ENCODE data around the gene INPP5J. TPM values are rescaled to one million over a fixed set of nuclear protein-coding genes. Genes with fewer than 3 reads are reported as not detected.

The INPP5J gene
- total and polyA plus RNA-seq, 10 of the 15 experiments (the other 5 are each of a cell fraction or from before 2014, with no cell fraction given): 0.18 to 2.8 (median 1.5) TPM; not detected in 1

DNA sequence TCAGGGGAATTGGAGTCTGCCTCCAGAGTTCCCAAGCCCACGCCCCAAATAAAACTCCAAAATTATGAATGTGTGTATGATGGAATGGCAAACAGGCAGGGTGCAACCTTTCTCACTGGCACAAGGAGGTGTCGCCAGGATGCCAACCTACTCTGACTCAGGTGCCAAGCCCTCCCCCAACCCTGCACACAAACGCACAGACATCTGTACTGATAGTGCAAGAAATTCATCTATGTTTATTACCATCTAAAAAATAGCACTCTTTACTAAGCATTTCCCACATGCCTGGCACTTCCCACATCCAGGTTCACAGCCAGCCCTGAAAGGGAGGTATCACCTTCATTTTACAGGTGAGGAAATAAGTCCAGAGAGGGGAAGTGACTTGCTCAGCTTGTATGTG lies 16.3 kb downstream of the INPP5J start:
- SMC1A ChIA-PET (ENCODE audit: uncharacterized antibody, unreplicated experiment): no interaction called here
- in situ Hi-C loops (cut with MboI) (no loop called here), intact Hi-C loops (cut with micrococcal nuclease; ENCODE audit: unreplicated experiment) (no loop called here)
- WGBS (ENCODE audit: insufficient coverage, insufficient replicate concordance, low lambda C conversion rate, missing lambda C conversion rate): 0% methylated on average over 3 of the region's 3 CpGs
- CTCF ChIA-PET: interaction anchor here (1.4 kb wide), 1 partner anchor 31 kb away, joined by 6 read pairs; no protein-coding TSS in a partner anchor
- no peaks in the 10 kb centered on the region for H3K4me1 ChIP-seq (ENCODE audit: control insufficient read depth, insufficient read depth, low read length)
- FAIRE-seq (no peak), DNase-seq (ENCODE audit: low read depth, low spot score) (no peak), ATAC-seq (no peak)
- H3K4me2 ChIP-seq (ENCODE audit: control insufficient read depth, insufficient read depth): no peak overlapping the region
- H2AFZ ChIP-seq (ENCODE audit: control insufficient read depth, low read depth, low read length): no peak overlapping the region
- no peaks in the 10 kb centered on the region for H3K36me3 ChIP-seq (ENCODE audit: control insufficient read depth in 2 of 2, insufficient read depth in 2 of 2, low read length in 1 of 2)
- RAD21 ChIA-PET (ENCODE audit: unreplicated experiment): no interaction called here
- no peak overlapping the region for H3K4me3 ChIP-seq
- no peaks in the 10 kb centered on the region for H3K9me3 ChIP-seq (replicated peaks; ENCODE audit: control insufficient read depth, insufficient read depth, low read length)
- POLR2A ChIA-PET: no interaction called here
- H3K9ac ChIP-seq (ENCODE audit: control insufficient read depth, insufficient read depth, low read length): no peak overlapping the region
- H3K27ac ChIP-seq (ENCODE audit: control insufficient read depth, insufficient read depth): no peak overlapping the region
- no TSS peak for BruUV-seq (replicated peaks)
- no peaks in the 10 kb centered on the region for H4K20me1 ChIP-seq (ENCODE audit: control insufficient read depth, insufficient read depth)
- no peaks in the 10 kb centered on the region; a peak in 2 of 4 replicates for H3K27me3 ChIP-seq (replicated peaks in 1 of 2; ENCODE audit: control insufficient read depth in 2 of 2, insufficient read depth in 2 of 2, low read length in 1 of 2)
- no peaks in the 10 kb centered on the region for H3K79me2 ChIP-seq (ENCODE audit: control insufficient read depth, insufficient read depth, low read length)
- no peak for TF ChIP-seq IKZF1 (conservative IDR thresholded peaks at IDR 0.05)
- TF ChIP-seq ZSCAN29 (IDR thresholded peaks at IDR 0.05): no peak

DNA sequence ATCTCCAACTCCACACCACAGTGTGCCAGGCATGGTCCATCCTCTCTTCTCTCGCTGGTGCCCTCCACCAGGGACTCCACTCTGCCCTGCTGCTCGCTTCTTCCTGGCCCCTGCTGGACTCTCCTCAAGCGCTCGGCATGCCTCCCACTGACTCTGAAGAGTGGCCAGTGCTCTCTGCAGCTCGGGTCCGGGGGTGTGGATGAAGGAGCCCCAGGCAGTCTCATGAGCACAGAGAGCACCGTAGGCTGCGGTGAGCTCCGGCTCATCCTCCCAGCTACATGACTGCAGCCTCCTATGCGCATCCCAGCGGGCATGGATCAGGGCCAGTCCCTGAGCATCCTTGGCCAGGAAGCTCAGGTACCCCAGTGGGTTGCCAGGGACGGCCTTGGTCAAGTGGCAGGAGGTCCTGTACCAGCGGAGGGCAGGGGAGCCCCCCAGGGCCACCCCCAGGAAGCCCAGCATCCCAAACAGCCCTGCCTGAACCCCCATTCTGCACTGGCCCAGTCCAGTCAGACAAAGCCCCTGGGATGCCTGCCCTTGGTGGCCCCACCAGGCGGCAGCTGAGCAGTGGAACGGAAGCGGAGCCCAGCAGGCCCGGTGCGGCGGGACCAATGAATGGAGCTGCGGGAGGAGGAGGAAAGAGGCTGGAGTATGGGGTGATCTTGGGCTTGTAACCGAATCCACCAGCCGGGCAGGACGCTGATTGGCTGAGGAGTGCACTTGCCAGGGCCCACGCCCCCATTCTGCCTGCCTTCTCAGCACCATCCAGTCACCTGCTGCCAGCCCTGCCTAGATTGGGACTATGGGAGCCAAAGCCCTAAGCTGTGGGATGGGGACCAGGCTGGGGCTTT lies 17.3 kb downstream of the INPP5J start, which contains the start of gene PLA2G3:
TSS of gene PLA2G3 (minus strand) at position 643 of the 851 bp plus-strand sequence. CDS start at position 489, 154 bp downstream.
- H3K4me3 ChIP-seq: no peak within 1 kb of the TSS
- no peaks in the 10 kb centered on the region for H4K20me1 ChIP-seq (ENCODE audit: control insufficient read depth, insufficient read depth)
- no peaks in the 10 kb centered on the region for H3K79me2 ChIP-seq (ENCODE audit: control insufficient read depth, insufficient read depth, low read length)
- FAIRE-seq (no peak), DNase-seq (ENCODE audit: low read depth, low spot score) (no peak), ATAC-seq (no peak)
- intact Hi-C loops (cut with micrococcal nuclease; ENCODE audit: unreplicated experiment) (no loop called here), in situ Hi-C loops (cut with MboI) (no loop called here)
- no peak within 1 kb of the TSS for H3K9ac ChIP-seq (ENCODE audit: control insufficient read depth, insufficient read depth, low read length)
- ChIA-PET CTCF (no interaction called here), SMC1A (ENCODE audit: uncharacterized antibody, unreplicated experiment) (no interaction called here), POLR2A (no interaction called here), RAD21 (ENCODE audit: unreplicated experiment) (no interaction called here)
- no peaks in the 10 kb centered on the region for H3K4me1 ChIP-seq (ENCODE audit: control insufficient read depth, insufficient read depth, low read length)
- no peak within 1 kb of the TSS for H3K4me2 ChIP-seq (ENCODE audit: control insufficient read depth, insufficient read depth)
- no TSS peak for BruUV-seq (replicated peaks)
- H3K27ac ChIP-seq (ENCODE audit: control insufficient read depth, insufficient read depth): no peak within 1 kb of the TSS
- no peak within 1 kb of the TSS for H2AFZ ChIP-seq (ENCODE audit: control insufficient read depth, low read depth, low read length)
- H3K27me3 ChIP-seq (replicated peaks in 1 of 2; ENCODE audit: control insufficient read depth in 2 of 2, insufficient read depth in 2 of 2, low read length in 1 of 2): no peaks in the 10 kb centered on the region; a peak in 2 of 4 replicates
- H3K9me3 ChIP-seq (replicated peaks; ENCODE audit: control insufficient read depth, insufficient read depth, low read length): no peaks in the 10 kb centered on the region
- 34% methylated on average over 24 of the region's 24 CpGs for WGBS (ENCODE audit: insufficient coverage, insufficient replicate concordance, low lambda C conversion rate, missing lambda C conversion rate)
- no peaks in the 10 kb centered on the region for H3K36me3 ChIP-seq (ENCODE audit: control insufficient read depth in 2 of 2, insufficient read depth in 2 of 2, low read length in 1 of 2)
- TF ChIP-seq, protein P1, sequence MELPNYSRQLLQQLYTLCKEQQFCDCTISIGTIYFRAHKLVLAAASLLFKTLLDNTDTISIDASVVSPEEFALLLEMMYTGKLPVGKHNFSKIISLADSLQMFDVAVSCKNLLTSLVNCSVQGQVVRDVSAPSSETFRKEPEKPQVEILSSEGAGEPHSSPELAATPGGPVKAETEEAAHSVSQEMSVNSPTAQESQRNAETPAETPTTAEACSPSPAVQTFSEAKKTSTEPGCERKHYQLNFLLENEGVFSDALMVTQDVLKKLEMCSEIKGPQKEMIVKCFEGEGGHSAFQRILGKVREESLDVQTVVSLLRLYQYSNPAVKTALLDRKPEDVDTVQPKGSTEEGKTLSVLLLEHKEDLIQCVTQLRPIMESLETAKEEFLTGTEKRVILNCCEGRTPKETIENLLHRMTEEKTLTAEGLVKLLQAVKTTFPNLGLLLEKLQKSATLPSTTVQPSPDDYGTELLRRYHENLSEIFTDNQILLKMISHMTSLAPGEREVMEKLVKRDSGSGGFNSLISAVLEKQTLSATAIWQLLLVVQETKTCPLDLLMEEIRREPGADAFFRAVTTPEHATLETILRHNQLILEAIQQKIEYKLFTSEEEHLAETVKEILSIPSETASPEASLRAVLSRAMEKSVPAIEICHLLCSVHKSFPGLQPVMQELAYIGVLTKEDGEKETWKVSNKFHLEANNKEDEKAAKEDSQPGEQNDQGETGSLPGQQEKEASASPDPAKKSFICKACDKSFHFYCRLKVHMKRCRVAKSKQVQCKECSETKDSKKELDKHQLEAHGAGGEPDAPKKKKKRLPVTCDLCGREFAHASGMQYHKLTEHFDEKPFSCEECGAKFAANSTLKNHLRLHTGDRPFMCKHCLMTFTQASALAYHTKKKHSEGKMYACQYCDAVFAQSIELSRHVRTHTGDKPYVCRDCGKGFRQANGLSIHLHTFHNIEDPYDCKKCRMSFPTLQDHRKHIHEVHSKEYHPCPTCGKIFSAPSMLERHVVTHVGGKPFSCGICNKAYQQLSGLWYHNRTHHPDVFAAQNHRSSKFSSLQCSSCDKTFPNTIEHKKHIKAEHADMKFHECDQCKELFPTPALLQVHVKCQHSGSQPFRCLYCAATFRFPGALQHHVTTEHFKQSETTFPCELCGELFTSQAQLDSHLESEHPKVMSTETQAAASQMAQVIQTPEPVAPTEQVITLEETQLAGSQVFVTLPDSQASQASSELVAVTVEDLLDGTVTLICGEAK (IDR thresholded peaks at IDR 0.05; ENCODE audit: borderline replicate concordance): no peak
- TF ChIP-seq, protein P2, sequence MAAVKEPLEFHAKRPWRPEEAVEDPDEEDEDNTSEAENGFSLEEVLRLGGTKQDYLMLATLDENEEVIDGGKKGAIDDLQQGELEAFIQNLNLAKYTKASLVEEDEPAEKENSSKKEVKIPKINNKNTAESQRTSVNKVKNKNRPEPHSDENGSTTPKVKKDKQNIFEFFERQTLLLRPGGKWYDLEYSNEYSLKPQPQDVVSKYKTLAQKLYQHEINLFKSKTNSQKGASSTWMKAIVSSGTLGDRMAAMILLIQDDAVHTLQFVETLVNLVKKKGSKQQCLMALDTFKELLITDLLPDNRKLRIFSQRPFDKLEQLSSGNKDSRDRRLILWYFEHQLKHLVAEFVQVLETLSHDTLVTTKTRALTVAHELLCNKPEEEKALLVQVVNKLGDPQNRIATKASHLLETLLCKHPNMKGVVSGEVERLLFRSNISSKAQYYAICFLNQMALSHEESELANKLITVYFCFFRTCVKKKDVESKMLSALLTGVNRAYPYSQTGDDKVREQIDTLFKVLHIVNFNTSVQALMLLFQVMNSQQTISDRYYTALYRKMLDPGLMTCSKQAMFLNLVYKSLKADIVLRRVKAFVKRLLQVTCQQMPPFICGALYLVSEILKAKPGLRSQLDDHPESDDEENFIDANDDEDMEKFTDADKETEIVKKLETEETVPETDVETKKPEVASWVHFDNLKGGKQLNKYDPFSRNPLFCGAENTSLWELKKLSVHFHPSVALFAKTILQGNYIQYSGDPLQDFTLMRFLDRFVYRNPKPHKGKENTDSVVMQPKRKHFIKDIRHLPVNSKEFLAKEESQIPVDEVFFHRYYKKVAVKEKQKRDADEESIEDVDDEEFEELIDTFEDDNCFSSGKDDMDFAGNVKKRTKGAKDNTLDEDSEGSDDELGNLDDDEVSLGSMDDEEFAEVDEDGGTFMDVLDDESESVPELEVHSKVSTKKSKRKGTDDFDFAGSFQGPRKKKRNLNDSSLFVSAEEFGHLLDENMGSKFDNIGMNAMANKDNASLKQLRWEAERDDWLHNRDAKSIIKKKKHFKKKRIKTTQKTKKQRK (IDR thresholded peaks at IDR 0.05; ENCODE audit: low read depth, low read length): no peak
- TF ChIP-seq, protein P3, sequence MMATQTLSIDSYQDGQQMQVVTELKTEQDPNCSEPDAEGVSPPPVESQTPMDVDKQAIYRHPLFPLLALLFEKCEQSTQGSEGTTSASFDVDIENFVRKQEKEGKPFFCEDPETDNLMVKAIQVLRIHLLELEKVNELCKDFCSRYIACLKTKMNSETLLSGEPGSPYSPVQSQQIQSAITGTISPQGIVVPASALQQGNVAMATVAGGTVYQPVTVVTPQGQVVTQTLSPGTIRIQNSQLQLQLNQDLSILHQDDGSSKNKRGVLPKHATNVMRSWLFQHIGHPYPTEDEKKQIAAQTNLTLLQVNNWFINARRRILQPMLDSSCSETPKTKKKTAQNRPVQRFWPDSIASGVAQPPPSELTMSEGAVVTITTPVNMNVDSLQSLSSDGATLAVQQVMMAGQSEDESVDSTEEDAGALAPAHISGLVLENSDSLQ (IDR thresholded peaks at IDR 0.05): no peak
- no peak for TF ChIP-seq RBBP5 (conservative IDR thresholded peaks at IDR 0.05)
- no peak for TF ChIP-seq ZNF217 (IDR thresholded peaks at IDR 0.05)
- no peak for TF ChIP-seq FOS (IDR thresholded peaks at IDR 0.05; ENCODE audit: borderline replicate concordance, extremely low read depth, insufficient read length)

Measured in GM12878 (cell line).